ENCODE data around the gene NDUFS6.

Gene NDUFS6

DNA sequence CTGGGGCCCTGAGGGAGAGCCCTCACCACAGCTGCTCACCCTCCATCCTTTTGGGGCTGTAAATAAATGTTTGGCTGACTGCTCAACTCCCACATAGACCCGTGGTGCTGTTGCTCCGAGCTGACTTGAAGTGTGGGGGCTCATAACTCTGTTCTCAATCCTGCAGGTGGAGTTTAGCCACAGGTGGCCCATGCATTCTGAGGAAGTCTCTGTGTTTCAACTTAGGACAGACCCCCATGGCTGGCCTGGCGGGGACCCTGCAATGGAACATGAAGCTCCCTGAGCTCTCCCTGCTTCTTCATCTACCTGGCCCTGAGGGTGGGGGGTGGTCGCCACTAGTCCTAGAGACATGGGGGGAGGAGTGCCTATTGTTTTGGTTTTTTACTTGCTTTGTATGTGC lies 19.7 kb downstream of the NDUFS6 start:
- Histone ChIP-seq H3K4me3 (ENCODE audit: low read depth, low read length, poor library complexity, severe bottlenecking) (no peak overlapping the region), H3K4me2 (ENCODE audit: low read length) (no peak overlapping the region), H2AFZ (ENCODE audit: low read length) (no peak overlapping the region), H3F3A (ENCODE audit: insufficient read depth, low read length) (no peaks in the 10 kb centered on the region), H3K27ac (ENCODE audit: low read depth, low read length, poor library complexity, severe bottlenecking) (no peak overlapping the region), H4K20me1 (ENCODE audit: insufficient read depth, low read length) (no peaks in the 10 kb centered on the region), H3K4me1 (ENCODE audit: insufficient read depth, low read length, severe bottlenecking) (no peaks in the 10 kb centered on the region), H3K9me2 (ENCODE audit: low read depth, low read length) (no peaks in the 10 kb centered on the region), H3K9ac (ENCODE audit: low read length) (no peak overlapping the region), H3K27me3 (ENCODE audit: insufficient read depth, low read length) (no peaks in the 10 kb centered on the region), H3K9me3 (ENCODE audit: low read length) (no peaks in the 10 kb centered on the region), H3K36me3 (ENCODE audit: insufficient read depth, low read length) (peaks cover 81% of the 10 kb centered on the region), H3K79me2 (ENCODE audit: insufficient read depth, low read length) (no peaks in the 10 kb centered on the region)
- no peak for TF ChIP-seq EZH2 (IDR thresholded peaks at IDR 0.05; ENCODE audit: borderline replicate concordance, low read length)
- TF ChIP-seq, protein P1, sequence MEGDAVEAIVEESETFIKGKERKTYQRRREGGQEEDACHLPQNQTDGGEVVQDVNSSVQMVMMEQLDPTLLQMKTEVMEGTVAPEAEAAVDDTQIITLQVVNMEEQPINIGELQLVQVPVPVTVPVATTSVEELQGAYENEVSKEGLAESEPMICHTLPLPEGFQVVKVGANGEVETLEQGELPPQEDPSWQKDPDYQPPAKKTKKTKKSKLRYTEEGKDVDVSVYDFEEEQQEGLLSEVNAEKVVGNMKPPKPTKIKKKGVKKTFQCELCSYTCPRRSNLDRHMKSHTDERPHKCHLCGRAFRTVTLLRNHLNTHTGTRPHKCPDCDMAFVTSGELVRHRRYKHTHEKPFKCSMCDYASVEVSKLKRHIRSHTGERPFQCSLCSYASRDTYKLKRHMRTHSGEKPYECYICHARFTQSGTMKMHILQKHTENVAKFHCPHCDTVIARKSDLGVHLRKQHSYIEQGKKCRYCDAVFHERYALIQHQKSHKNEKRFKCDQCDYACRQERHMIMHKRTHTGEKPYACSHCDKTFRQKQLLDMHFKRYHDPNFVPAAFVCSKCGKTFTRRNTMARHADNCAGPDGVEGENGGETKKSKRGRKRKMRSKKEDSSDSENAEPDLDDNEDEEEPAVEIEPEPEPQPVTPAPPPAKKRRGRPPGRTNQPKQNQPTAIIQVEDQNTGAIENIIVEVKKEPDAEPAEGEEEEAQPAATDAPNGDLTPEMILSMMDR (IDR thresholded peaks at IDR 0.05; ENCODE audit: low read length) = no peak

DNA sequence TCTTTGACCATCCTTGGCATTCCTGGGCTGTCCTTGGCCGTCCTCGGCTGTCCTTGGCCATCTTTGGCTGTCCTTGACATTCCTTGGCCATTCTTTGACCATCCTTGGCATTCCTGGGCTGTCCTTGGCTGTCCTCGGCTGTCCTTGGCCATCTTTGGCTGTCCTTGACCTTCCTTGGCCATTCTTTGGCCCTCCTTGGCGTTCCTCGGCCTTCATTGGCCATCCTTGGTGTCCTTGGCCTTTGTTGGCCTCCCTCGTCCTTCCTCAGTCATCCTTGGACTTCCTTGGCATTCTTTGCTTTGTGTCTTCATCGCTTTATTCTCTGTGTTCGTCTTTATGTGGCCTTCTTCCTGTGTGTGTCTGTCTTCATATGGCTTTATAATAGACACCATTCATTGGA lies 20.7 kb downstream of the NDUFS6 start:
- Histone ChIP-seq H3K36me3 (ENCODE audit: insufficient read depth, low read length) (peaks cover 73% of the 10 kb centered on the region), H3K4me2 (ENCODE audit: low read length) (no peak overlapping the region)

DNA sequence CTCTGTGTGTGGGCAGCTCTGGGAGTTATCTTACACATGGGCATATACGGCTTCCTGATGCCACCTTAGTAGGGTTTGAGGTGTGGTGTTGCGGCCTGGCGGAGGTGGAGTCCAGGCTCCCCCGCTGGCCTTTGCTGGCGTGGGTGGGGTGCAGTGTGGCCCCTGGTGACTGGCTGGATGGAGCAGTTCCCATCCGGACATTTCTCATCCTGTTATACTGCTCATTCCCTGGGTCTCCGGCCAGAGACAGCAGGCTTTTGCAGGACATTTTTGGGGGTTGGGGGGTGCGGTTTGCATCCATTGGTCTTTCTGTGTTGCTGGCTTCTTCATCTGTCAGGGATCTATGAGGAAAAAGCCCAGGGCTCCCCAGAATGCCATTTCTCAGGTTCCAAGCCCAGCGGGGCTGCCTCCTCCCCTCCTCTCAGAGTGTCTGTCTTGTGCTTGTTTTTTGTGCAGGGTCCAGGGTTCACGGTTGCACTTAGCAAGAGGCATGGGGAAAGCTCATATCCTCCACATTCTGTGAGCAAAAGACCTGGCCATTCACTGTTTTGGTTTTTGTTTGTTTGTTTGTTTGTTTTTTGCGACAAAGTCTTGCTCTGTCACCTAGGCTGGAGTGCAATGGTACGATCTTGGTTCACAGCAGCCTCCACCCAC lies 22.3 kb downstream of the NDUFS6 start:
- no peak overlapping the region for H3K4me2 ChIP-seq (ENCODE audit: low read length)
- H3K9me2 ChIP-seq (ENCODE audit: low read depth, low read length) = no peaks in the 10 kb centered on the region
- no peaks in the 10 kb centered on the region for H3K79me2 ChIP-seq (ENCODE audit: insufficient read depth, low read length)
- no peak for TF ChIP-seq EZH2 (IDR thresholded peaks at IDR 0.05; ENCODE audit: borderline replicate concordance, low read length)
- no peaks in the 10 kb centered on the region for H4K20me1 ChIP-seq (ENCODE audit: insufficient read depth, low read length)
- peaks cover 66% of the 10 kb centered on the region for H3K36me3 ChIP-seq (ENCODE audit: insufficient read depth, low read length)
- no peak overlapping the region for H3K4me3 ChIP-seq (ENCODE audit: low read depth, low read length, poor library complexity, severe bottlenecking)
- no peaks in the 10 kb centered on the region for H3F3A ChIP-seq (ENCODE audit: insufficient read depth, low read length)
- no peak overlapping the region for H3K27ac ChIP-seq (ENCODE audit: low read depth, low read length, poor library complexity, severe bottlenecking)
- H3K4me1 ChIP-seq (ENCODE audit: insufficient read depth, low read length, severe bottlenecking) = no peaks in the 10 kb centered on the region
- H2AFZ ChIP-seq (ENCODE audit: low read length) = no peak overlapping the region
- H3K9ac ChIP-seq (ENCODE audit: low read length) = no peak overlapping the region
- no peaks in the 10 kb centered on the region for H3K9me3 ChIP-seq (ENCODE audit: low read length)
- no peaks in the 10 kb centered on the region for H3K27me3 ChIP-seq (ENCODE audit: insufficient read depth, low read length)

More for the DNA sequence above, 20.7 kb downstream of the NDUFS6 start:
- Histone ChIP-seq H3K4me3 (ENCODE audit: low read depth, low read length, poor library complexity, severe bottlenecking) (no peak overlapping the region), H2AFZ (ENCODE audit: low read length) (no peak overlapping the region), H3K79me2 (ENCODE audit: insufficient read depth, low read length) (no peaks in the 10 kb centered on the region), H3K27ac (ENCODE audit: low read depth, low read length, poor library complexity, severe bottlenecking) (no peak overlapping the region), H3K27me3 (ENCODE audit: insufficient read depth, low read length) (no peaks in the 10 kb centered on the region), H3K9me3 (ENCODE audit: low read length) (no peaks in the 10 kb centered on the region), H3K9ac (ENCODE audit: low read length) (no peak overlapping the region), H3K4me1 (ENCODE audit: insufficient read depth, low read length, severe bottlenecking) (no peaks in the 10 kb centered on the region), H3K9me2 (ENCODE audit: low read depth, low read length) (no peaks in the 10 kb centered on the region), H4K20me1 (ENCODE audit: insufficient read depth, low read length) (no peaks in the 10 kb centered on the region), H3F3A (ENCODE audit: insufficient read depth, low read length) (no peaks in the 10 kb centered on the region)
- TF ChIP-seq EZH2 (IDR thresholded peaks at IDR 0.05; ENCODE audit: borderline replicate concordance, low read length) = no peak
- TF ChIP-seq, protein P1 (IDR thresholded peaks at IDR 0.05; ENCODE audit: low read length) = no peak
